Vagina (tissue), 2 donors: ENCODE results near the gene CAMKMT. TPM values are rescaled to one million over a fixed set of nuclear protein-coding genes. Genes with fewer than 3 reads are reported as not detected.

Source experiments
- DNase-seq, 2 donors: peaks; one replicate each; pipeline ENCODE4 v3.0.0-alpha.2; 2017; ENCODE audit errors: extremely low spot score in 2 of 2
- H3K27ac ChIP-seq: fragments of 200-600 bp; sonication (generic); one replicate; pipeline ENCODE4 v1.5.1; 2019
- H3K27me3 ChIP-seq: fragments of 200-600 bp; sonication (generic); one replicate; pipeline ENCODE4 v1.5.1; 2019
- H3K36me3 ChIP-seq, 2 donors: fragments of 200-600 bp; sonication (generic); one replicate each; pipeline ENCODE4 v1.5.1; 2017 to 2019
- H3K4me1 ChIP-seq: fragments of 200-600 bp; sonication (generic); one replicate; pipeline ENCODE4 v1.5.1; 2019
- H3K4me3 ChIP-seq, 2 donors: fragments of 200-600 bp; sonication (generic); 1 replicate in 1 of 2; 2 replicates in 1 of 2; pipeline ENCODE4 v1.5.1; 2016 to 2019
- H3K9me3 ChIP-seq: fragments of 200-600 bp; sonication (generic); one replicate; pipeline ENCODE4 v1.5.1; 2019
- POLR2A ChIP-seq, 2 donors: fragments of 450-650 bp; IDR thresholded peaks; one replicate each; pipeline ENCODE4 v1.6.1; 2017; ENCODE audit warnings: antibody characterized with exemption in 2 of 2, mild to moderate bottlenecking in 2 of 2, moderate library complexity in 2 of 2
- POLR2AphosphoS5 ChIP-seq, 2 donors: sonication (generic); formaldehyde crosslinking; IDR thresholded peaks; one replicate each; pipeline ENCODE4 v1.9.0; 2017; ENCODE audit warnings: antibody characterized with exemption in 2 of 2, mild to moderate bottlenecking in 2 of 2, low read depth in 1 of 2; ENCODE audit not compliant: insufficient read depth in 1 of 2
- intact Hi-C: fragments of 100-400 bp; cut with DNase I; formaldehyde crosslinking; loops from one replicate; pipeline ENCODE4 v1.15.1; 2023
- total RNA-seq: library from RNA; depleted of rRNA; stranded (reverse); fragments of >200 nt; gene quantifications from one replicate; pipeline ENCODE4 v1.2.3, GENCODE V29; 2016
- TF ChIP-seq, protein P1 (sequence below), 3 experiments: fragments of 450-650 bp in 2 of 3; fragments of 200-600 bp in 1 of 3; sonication (generic) in 1 of 3; IDR thresholded peaks; one replicate each; pipeline ENCODE4 v1.5.1; 2017 to 2019; ENCODE audit warnings: antibody characterized with exemption in 3 of 3, mild to moderate bottlenecking in 2 of 3, moderate library complexity in 2 of 3

Gene CAMKMT
- total RNA-seq, 1 donor from 2014 or later: 21.1 TPM

DNA sequence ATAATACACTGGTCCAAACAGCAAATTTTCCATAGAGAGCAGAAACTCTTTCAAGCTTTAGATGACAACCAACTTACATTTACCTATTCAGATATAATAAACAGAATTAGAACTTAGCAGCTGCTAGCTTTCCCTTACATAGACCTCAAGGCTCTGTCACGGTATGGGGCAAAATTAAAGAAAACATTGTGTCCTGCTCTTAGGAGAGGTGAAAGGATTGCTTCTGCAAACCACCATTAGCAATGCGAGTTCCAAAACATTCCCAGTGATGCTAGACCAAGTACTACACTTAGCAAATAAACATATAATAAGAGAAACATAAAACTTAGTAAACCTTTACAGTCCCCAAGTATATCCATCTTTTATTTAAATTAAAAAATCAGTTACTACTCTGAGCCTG is 183.3 kb downstream of the CAMKMT start:
- H3K27ac ChIP-seq: no peak overlapping the region
- H3K9me3 ChIP-seq: no peaks in the 10 kb centered on the region
- no peaks in the 10 kb centered on the region for H3K27me3 ChIP-seq
- peaks cover 11% of the 10 kb centered on the region for H3K4me1 ChIP-seq
- no peak overlapping the region for H3K4me3 ChIP-seq
- no peaks in the 10 kb centered on the region for H3K36me3 ChIP-seq
- DNase-seq: no peak
- no peak for TF ChIP-seq POLR2AphosphoS5 (IDR thresholded peaks at IDR 0.05; ENCODE audit: insufficient read depth in 1 of 2, low read depth in 1 of 2)
- TF ChIP-seq POLR2A (IDR thresholded peaks at IDR 0.05): no peak
- TF ChIP-seq, protein P1, sequence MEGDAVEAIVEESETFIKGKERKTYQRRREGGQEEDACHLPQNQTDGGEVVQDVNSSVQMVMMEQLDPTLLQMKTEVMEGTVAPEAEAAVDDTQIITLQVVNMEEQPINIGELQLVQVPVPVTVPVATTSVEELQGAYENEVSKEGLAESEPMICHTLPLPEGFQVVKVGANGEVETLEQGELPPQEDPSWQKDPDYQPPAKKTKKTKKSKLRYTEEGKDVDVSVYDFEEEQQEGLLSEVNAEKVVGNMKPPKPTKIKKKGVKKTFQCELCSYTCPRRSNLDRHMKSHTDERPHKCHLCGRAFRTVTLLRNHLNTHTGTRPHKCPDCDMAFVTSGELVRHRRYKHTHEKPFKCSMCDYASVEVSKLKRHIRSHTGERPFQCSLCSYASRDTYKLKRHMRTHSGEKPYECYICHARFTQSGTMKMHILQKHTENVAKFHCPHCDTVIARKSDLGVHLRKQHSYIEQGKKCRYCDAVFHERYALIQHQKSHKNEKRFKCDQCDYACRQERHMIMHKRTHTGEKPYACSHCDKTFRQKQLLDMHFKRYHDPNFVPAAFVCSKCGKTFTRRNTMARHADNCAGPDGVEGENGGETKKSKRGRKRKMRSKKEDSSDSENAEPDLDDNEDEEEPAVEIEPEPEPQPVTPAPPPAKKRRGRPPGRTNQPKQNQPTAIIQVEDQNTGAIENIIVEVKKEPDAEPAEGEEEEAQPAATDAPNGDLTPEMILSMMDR (IDR thresholded peaks at IDR 0.05): no peak
- intact Hi-C loops: no loop called here

DNA sequence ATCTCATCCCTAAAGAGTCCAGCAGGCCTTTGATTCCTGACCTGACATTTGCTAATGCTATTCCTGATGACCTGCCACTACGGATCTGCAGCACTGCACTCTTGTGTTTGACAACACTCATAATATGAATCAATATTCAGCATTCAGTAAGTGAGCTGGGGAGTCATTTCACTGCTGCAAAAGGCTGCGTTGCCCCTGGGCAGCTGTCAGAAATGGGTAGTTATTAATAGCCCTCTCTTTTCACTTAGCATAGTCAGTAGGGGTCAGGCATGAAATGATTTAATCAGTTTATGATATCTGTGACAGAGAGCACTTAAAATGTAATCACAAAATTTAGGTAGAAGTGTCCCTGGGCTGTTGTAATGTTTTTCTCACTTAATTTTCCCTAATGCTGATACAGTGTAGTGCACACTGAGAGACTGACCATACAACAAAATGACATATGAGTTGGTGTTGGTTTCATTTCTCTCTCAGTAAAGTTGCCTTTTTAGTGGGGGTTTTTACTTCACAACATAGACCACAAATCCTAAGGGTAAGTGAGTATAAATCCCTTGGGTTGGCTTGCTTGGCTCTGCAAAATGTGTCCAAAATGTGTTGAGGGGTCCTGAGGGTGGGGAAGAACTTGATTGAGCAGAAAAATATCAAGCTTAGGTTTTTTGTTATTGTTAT is 184.8 kb downstream of the CAMKMT start:
- Histone ChIP-seq H3K4me1 (peaks cover 11% of the 10 kb centered on the region), H3K27me3 (no peaks in the 10 kb centered on the region), H3K9me3 (no peaks in the 10 kb centered on the region), H3K27ac (no peak overlapping the region), H3K36me3 (no peaks in the 10 kb centered on the region), H3K4me3 (no peak overlapping the region)
- intact Hi-C loops: no loop called here
- TF ChIP-seq POLR2AphosphoS5 (IDR thresholded peaks at IDR 0.05; ENCODE audit: insufficient read depth in 1 of 2, low read depth in 1 of 2) (no peak), POLR2A (IDR thresholded peaks at IDR 0.05) (no peak)
- TF ChIP-seq, protein P1 (IDR thresholded peaks at IDR 0.05): no peak
- DNase-seq: no peak

- H3K4me1 ChIP-seq: peaks cover 11% of the 10 kb centered on the region
- intact Hi-C loops: no loop called here
- DNase-seq: no peak
- no peaks in the 10 kb centered on the region for H3K36me3 ChIP-seq
- no peaks in the 10 kb centered on the region for H3K9me3 ChIP-seq
- no peak overlapping the region for H3K27ac ChIP-seq
- no peak overlapping the region for H3K4me3 ChIP-seq
- no peaks in the 10 kb centered on the region for H3K27me3 ChIP-seq
- TF ChIP-seq, protein P1 (IDR thresholded peaks at IDR 0.05): no peak
- no peak for TF ChIP-seq POLR2AphosphoS5 (IDR thresholded peaks at IDR 0.05; ENCODE audit: insufficient read depth in 1 of 2, low read depth in 1 of 2)
- no peak for TF ChIP-seq POLR2A (IDR thresholded peaks at IDR 0.05)
Measured at GRCh38 chr2:44547718-44548117, 186.0 kb downstream of the CAMKMT start.

DNA sequence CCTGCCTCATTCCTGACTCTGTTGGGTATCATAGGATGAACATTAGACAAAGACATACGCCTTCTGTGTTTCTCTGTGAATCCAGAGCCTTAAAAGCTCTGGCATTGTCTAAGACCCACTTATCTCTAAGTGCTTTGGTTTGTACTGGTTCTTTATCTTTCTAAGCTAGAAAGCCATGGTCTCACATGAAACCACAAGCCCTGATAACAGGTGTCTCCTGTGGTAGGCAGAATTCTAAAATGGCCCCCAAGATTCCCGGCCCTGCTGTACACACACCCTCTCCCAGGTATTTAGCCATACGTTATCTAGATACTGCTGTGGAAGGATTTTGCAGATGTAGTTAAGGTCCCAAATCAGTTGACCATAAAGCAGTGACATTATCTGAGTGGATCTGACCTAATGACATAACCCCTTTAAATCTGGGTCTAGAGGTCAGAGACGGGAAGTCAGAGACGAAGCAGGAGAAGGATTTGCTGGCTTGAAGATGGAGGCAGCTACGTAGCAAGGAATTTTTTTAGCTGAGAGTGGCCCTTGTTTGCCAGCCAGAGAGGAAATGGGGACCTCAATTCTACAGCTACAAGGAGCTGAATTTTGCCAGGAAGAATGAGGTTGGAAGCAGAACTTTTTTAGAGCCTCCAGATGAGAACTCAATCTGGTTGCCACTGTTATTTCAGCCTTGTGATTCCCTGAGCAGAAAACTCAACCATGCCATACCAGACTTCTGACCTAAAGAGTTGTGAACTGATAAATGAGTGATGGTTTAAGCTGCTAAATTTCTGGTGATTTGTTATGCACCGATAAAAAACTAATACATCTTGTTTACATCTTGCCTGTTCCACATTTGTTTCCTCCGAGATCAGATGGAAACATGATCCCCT is 186.7 kb downstream of the CAMKMT start:
- peaks cover 14% of the 10 kb centered on the region for H3K4me1 ChIP-seq
- no peaks in the 10 kb centered on the region for H3K36me3 ChIP-seq
- no peaks in the 10 kb centered on the region for H3K27me3 ChIP-seq
- no peaks in the 10 kb centered on the region for H3K9me3 ChIP-seq
- no peak for TF ChIP-seq POLR2AphosphoS5 (IDR thresholded peaks at IDR 0.05; ENCODE audit: insufficient read depth in 1 of 2, low read depth in 1 of 2)
- TF ChIP-seq, protein P1 (IDR thresholded peaks at IDR 0.05): no peak
- no peak for TF ChIP-seq POLR2A (IDR thresholded peaks at IDR 0.05)
- intact Hi-C loops: no loop called here
- H3K4me3 ChIP-seq: no peak overlapping the region
- no peak overlapping the region for H3K27ac ChIP-seq
- no peak for DNase-seq

- TF ChIP-seq, protein P1 (IDR thresholded peaks at IDR 0.05): no peak
- TF ChIP-seq POLR2AphosphoS5 (IDR thresholded peaks at IDR 0.05; ENCODE audit: insufficient read depth in 1 of 2, low read depth in 1 of 2) (no peak), POLR2A (IDR thresholded peaks at IDR 0.05) (no peak)
- Histone ChIP-seq H3K36me3 (no peaks in the 10 kb centered on the region), H3K9me3 (no peaks in the 10 kb centered on the region), H3K4me1 (peaks cover 15% of the 10 kb centered on the region), H3K27me3 (no peaks in the 10 kb centered on the region), H3K4me3 (no peak overlapping the region), H3K27ac (no peak overlapping the region)
- no peak for DNase-seq
- intact Hi-C loops: no loop called here
Measured at GRCh38 chr2:44549099-44549471, 187.3 kb downstream of the CAMKMT start.
